OCI-LY1 (cell line): ENCODE results near the gene TRIM9.

Source experiments
- EZH2 ChIP-seq: fragments of 200-600 bp; sonication (generic), shearing (Covaris generic); IDR thresholded peaks from 2 replicates; pipeline ENCODE4 v1.8.0; 2017; ENCODE audit warnings: borderline replicate concordance, mixed run types, mild to moderate bottlenecking, antibody characterized with exemption, low read length, moderate library complexity, mixed read lengths
- TF ChIP-seq, protein P1 (sequence below): fragments of 200-600 bp; sonication (generic), shearing (Covaris generic); IDR thresholded peaks from 2 replicates; pipeline ENCODE4 v1.5.1; 2017; ENCODE audit warnings: mild to moderate bottlenecking, antibody characterized with exemption, low read length, moderate library complexity, mixed read lengths

GRCh38 chr14:51023964-51024363 lies 70.9 kb downstream of the TRIM9 start:
- TF ChIP-seq, protein P1, sequence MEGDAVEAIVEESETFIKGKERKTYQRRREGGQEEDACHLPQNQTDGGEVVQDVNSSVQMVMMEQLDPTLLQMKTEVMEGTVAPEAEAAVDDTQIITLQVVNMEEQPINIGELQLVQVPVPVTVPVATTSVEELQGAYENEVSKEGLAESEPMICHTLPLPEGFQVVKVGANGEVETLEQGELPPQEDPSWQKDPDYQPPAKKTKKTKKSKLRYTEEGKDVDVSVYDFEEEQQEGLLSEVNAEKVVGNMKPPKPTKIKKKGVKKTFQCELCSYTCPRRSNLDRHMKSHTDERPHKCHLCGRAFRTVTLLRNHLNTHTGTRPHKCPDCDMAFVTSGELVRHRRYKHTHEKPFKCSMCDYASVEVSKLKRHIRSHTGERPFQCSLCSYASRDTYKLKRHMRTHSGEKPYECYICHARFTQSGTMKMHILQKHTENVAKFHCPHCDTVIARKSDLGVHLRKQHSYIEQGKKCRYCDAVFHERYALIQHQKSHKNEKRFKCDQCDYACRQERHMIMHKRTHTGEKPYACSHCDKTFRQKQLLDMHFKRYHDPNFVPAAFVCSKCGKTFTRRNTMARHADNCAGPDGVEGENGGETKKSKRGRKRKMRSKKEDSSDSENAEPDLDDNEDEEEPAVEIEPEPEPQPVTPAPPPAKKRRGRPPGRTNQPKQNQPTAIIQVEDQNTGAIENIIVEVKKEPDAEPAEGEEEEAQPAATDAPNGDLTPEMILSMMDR: no peak
- TF ChIP-seq EZH2: no peak
